Astrocyte (in vitro differentiated cells and primary cell): ENCODE measurements around the gene INPPL1.

ENCODE experiments used
- CTCF ChIP-seq: IDR thresholded peaks from 2 replicates; pipeline ENCODE4 v1.5.1; 2011; ENCODE audit warnings: low read depth, mild to moderate bottlenecking, inconsistent platforms, low read length, moderate library complexity; ENCODE audit not compliant: insufficient read depth
- EZH2 ChIP-seq: IDR thresholded peaks from 2 replicates; pipeline ENCODE4 v1.6.1; 2012; ENCODE audit warnings: mild to moderate bottlenecking, low read length, inconsistent platforms; ENCODE audit not compliant: insufficient read depth

DNA sequence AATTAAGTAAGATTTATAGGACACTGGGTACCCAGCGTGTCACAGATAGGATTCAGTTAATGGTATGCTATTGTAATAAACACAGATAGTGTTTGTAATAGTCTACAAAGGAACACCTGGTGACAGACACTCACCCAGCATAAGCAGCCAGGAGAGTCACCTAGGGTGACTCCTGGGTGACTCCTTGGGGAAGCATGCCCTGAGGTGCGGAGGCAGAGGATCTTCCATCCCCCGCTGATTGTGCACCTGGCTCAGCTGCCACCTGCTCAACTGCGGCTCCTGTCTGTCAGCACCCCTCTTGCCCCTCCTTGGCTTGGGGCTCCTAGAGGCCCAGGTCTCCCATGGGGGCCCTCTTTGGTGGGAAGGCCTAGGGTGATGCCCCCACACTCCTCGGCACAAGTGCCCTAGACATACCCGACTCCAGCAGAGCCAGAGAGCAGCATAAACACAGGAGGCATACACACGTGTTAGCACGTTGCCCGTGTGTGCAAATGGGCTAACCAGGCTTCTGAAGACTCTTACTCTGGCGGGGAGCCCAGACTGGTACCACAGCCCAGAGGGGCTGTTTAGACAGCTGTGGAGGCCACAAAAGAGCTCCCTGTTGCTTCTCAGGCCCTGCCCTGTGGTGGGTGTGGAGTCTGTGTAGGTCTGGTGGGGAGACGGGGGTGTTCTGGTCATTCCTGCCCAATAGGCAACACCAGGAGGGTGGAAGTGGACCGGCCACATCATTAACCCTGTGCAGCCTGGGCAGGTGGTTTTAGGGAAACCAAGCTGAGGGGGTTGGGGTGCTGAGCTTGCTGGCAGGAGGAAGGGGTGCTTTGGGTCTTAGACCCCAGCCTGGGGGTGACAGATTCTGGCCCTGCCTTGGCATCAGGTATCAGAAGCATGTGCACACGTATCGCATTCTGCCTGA is 3.0 kb downstream of the INPPL1 start:
- TF ChIP-seq CTCF = no peak
- TF ChIP-seq EZH2 = no peak
